NT2/D1 (cell line): ENCODE results near the gene GADL1.

Experiments
- SUZ12 ChIP-seq: IDR thresholded peaks from 2 replicates; pipeline ENCODE4 v1.6.1; 2011; ENCODE audit not compliant: insufficient read length, insufficient read depth; ENCODE audit errors: extremely low read depth
- ZNF274 ChIP-seq: IDR thresholded peaks from 2 replicates; pipeline ENCODE4 v1.6.1; 2011; ENCODE audit warnings: mild to moderate bottlenecking, low read depth, low read length

- TF ChIP-seq SUZ12 (no peak), ZNF274 (no peak)
Observed at GRCh38 chr3:30805695-30806094, 88.8 kb downstream of the GADL1 start.
